A549 (cell line): Measurements from ENCODE around the gene A2ML1. TPM values are rescaled to one million over a fixed set of nuclear protein-coding genes. Genes with fewer than 3 reads are reported as not detected.
A peak's percentile ranks its signal among the peaks of the same experiment; 100 is the strongest.
"Not testable (repeated sequence)": the region's sequence is repeated elsewhere in the genome, so short reads cannot be mapped to it uniquely, and the experiment has no call there.

Experiments used
- ATAC-seq, 2 experiments: fragments of 200-7000 bp in 1 of 2; fragments of >200 bp in 1 of 2; cut with Nextera tagmentation in 1 of 2; cut with Tn5 transposase in 1 of 2; 3 replicates each; pipeline versions ENCODE4 v1.8.0 to v1.9.1; 2018 to 2020; ENCODE audit warnings: mild to moderate bottlenecking in 1 of 2, moderate library complexity in 1 of 2
- CTCF ChIA-PET: fragments of 300-600 bp; sonication (Branson Sonifier 250); formaldehyde crosslinking; extraction: SDS; loops from one replicate; lab custom pipeline; 2021; ENCODE audit warnings: antibody characterized with exemption, inconsistent platforms; lab: Yijun Ruan, JAX
- POLR2A ChIA-PET: fragments of 350-600 bp; formaldehyde crosslinking; extraction: SDS; loops from one replicate; lab custom pipeline; 2021; ENCODE audit warnings: antibody characterized with exemption, inconsistent platforms; lab: Yijun Ruan, JAX
- DNase-seq, 2 experiments: peaks; one replicate each; pipeline versions ENCODE4 v3.0.0 to v3.0.0-alpha.2; 2011 to 2016; ENCODE audit warnings: low read depth in 1 of 2, low spot score in 1 of 2
- FAIRE-seq: peaks from 2 replicates; lab custom pipeline; 2011; peaks lifted over from hg19 to GRCh38; lab: Jason Lieb, UNC
- H3K27ac ChIP-seq, 2 experiments: fragments of >200 bp; sonication (Bioruptor Twin); formaldehyde crosslinking; 3 replicates each; pipeline ENCODE4 v1.5.1; 2016 to 2017
- H3K4me1 ChIP-seq: fragments of >200 bp; sonication (Bioruptor Twin); formaldehyde crosslinking; 3 replicates; pipeline ENCODE4 v1.6.1; 2016
- H3K4me2 ChIP-seq: fragments of >200 bp; sonication (Bioruptor Twin); formaldehyde crosslinking; 3 replicates; pipeline ENCODE4 v1.6.1; 2016
- H3K4me3 ChIP-seq: fragments of >200 bp; sonication (Bioruptor Twin); formaldehyde crosslinking; 3 replicates; pipeline ENCODE4 v1.5.1; 2016
- H3K9me3 ChIP-seq: fragments of >200 bp; sonication (Bioruptor Twin); formaldehyde crosslinking; 3 replicates; pipeline ENCODE4 v1.6.1; 2016
- BHLHE40 ChIP-seq: IDR thresholded peaks from 2 replicates; pipeline ENCODE4 v1.6.1; 2012; ENCODE audit warnings: low read depth, low read length, inconsistent platforms
- CBX2 ChIP-seq: fragments of 200-600 bp; sonication (generic); IDR thresholded peaks from 2 replicates; pipeline ENCODE4 v1.6.1; 2016; ENCODE audit warnings: low read depth, mild to moderate bottlenecking, borderline replicate concordance
- FOSB ChIP-seq: fragments of 250-450 bp; sonication (Bioruptor Pico); IDR thresholded peaks from 2 replicates; pipeline ENCODE4 v1.5.0; 2020; ENCODE audit warnings: mild to moderate bottlenecking, moderate library complexity
- FOXS1 ChIP-seq: fragments of 250-450 bp; sonication (Bioruptor Pico); IDR thresholded peaks from 2 replicates; pipeline ENCODE4 v1.5.0; 2020; ENCODE audit warnings: mild to moderate bottlenecking, moderate library complexity
- HOXA7 ChIP-seq: fragments of 250-450 bp; sonication (Bioruptor Pico); IDR thresholded peaks from 2 replicates; pipeline ENCODE4 v1.5.0; 2020; ENCODE audit warnings: mild to moderate bottlenecking, moderate library complexity
- HOXB13 ChIP-seq: fragments of 250-450 bp; sonication (Bioruptor Pico); IDR thresholded peaks from 2 replicates; pipeline ENCODE4 v1.5.0; 2020; ENCODE audit warnings: low read depth, mild to moderate bottlenecking, moderate library complexity
- JUNB ChIP-seq: fragments of >200 bp; sonication (Bioruptor Twin); formaldehyde crosslinking; IDR thresholded peaks from 2 replicates; pipeline ENCODE4 v1.6.1; 2016
- MAFK ChIP-seq: fragments of 450-650 bp; IDR thresholded peaks from 2 replicates; pipeline ENCODE4 v1.6.1; 2014; ENCODE audit not compliant: partially characterized antibody
- NFE2L2 ChIP-seq: fragments of 150-350 bp; conservative IDR thresholded peaks from 2 replicates; pipeline ENCODE4 v1.6.1; 2014; ENCODE audit warnings: low read length
- PBX3 ChIP-seq: IDR thresholded peaks from 2 replicates; pipeline ENCODE4 v1.6.1; 2012
- PHF8 ChIP-seq: fragments of 200-600 bp; sonication (generic); IDR thresholded peaks from 2 replicates; pipeline ENCODE4 v1.6.1; 2016; ENCODE audit warnings: low read depth, mild to moderate bottlenecking, antibody characterized with exemption, moderate library complexity, borderline replicate concordance
- POLR2A ChIP-seq: IDR thresholded peaks from 2 replicates; pipeline ENCODE4 v1.6.1; 2012; ENCODE audit warnings: mild to moderate bottlenecking, low read length
- POLR2AphosphoS2 ChIP-seq: conservative IDR thresholded peaks from 2 replicates; pipeline ENCODE4 v1.6.1; 2012; ENCODE audit warnings: low read length, improper control_type of control experiment, inconsistent platforms
- RARB ChIP-seq: fragments of 250-450 bp; sonication (Bioruptor Pico); IDR thresholded peaks from 2 replicates; pipeline ENCODE4 v1.8.0; 2021; ENCODE audit warnings: mild to moderate bottlenecking, moderate library complexity
- RCOR1 ChIP-seq: fragments of 150-350 bp; IDR thresholded peaks from 2 replicates; pipeline ENCODE4 v1.6.1; 2014; ENCODE audit warnings: antibody characterized with exemption, low read length, low read depth
- REST ChIP-seq: fragments of 200-600 bp; sonication (generic); IDR thresholded peaks from 2 replicates; pipeline ENCODE4 v1.6.1; 2016; ENCODE audit warnings: antibody characterized with exemption, mild to moderate bottlenecking, moderate library complexity
- RNF2 ChIP-seq: fragments of 200-600 bp; sonication (generic); IDR thresholded peaks from 2 replicates; pipeline ENCODE4 v1.6.1; 2016; ENCODE audit warnings: low read depth, mild to moderate bottlenecking, antibody characterized with exemption, moderate library complexity, borderline replicate concordance
- TFCP2L1 ChIP-seq: fragments of 250-450 bp; sonication (Bioruptor Pico); IDR thresholded peaks from 2 replicates; pipeline ENCODE4 v1.5.0; 2021; ENCODE audit warnings: mild to moderate bottlenecking
- ZFP36 ChIP-seq: fragments of 450-650 bp; IDR thresholded peaks from 2 replicates; pipeline ENCODE4 v1.6.1; 2014; ENCODE audit warnings: borderline replicate concordance; ENCODE audit not compliant: partially characterized antibody
- ZSCAN20 ChIP-seq: fragments of 250-450 bp; sonication (Bioruptor Pico); IDR thresholded peaks from 2 replicates; pipeline ENCODE4 v1.8.0; 2022; ENCODE audit warnings: mild to moderate bottlenecking, moderate library complexity
- WGBS: methylation state at CpG from one replicate; pipeline ENCODE4 v1.1.6; 2017; ENCODE audit errors: missing lambda C conversion rate; 5-methylcytosine and 5-hydroxymethylcytosine counted together
- polyA plus RNA-seq, 4 experiments: library from polyadenylated mRNA; depleted of rRNA in 3 of 4; stranded (reverse); fragments of >200 nt; fragmentation: RNase III in 1 of 4; extraction: RNeasy Plus Mini Kit Qiagen cat#74134 plus additional on column Dnase treatment in 1 of 4; gene quantifications; 2 replicates in 3 of 4; 3 replicates in 1 of 4; pipeline ENCODE4 v1.2.3, GENCODE V29; 2011 to 2017
- TF ChIP-seq, protein P1 (sequence below): fragments of 250-450 bp; sonication (Bioruptor Pico); IDR thresholded peaks from 2 replicates; pipeline ENCODE4 v1.5.0; 2021; ENCODE audit warnings: mild to moderate bottlenecking, moderate library complexity, borderline replicate concordance

A2ML1 gene
- polyA plus RNA-seq, 2 of the 4 experiments (the other 2 are of a cell fraction), result not detected

DNA sequence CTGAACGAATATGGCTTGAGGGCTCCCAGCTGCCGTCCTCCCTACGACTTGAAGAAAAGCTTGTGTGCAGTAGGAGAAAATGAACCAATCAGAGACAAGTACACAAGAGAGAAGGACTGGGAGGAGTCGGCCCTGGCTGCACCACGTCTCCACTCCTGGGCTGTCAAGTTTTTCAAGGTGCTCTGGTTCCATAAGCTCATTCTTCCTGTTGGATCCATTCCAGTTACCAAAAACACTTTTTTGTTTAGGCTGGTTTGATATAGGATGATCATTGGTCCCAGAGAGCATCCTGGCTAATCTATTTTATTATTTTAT, 2.8 kb upstream of the A2ML1 start:
- H3K4me2 ChIP-seq, result no peak overlapping the region
- peak in 1 of 2 experiments; percentile 11 for DNase-seq
- no peak overlapping the region for H3K4me3 ChIP-seq
- CTCF ChIA-PET, result interaction anchor here (2.2 kb wide), 1 partner anchor 71 kb away, joined by 6 read pairs; no protein-coding TSS in a partner anchor
- peak in 1 of 2 experiments; percentile 46; a peak in 2 of 6 replicates for ATAC-seq
- WGBS, result 35% methylated on average over 5 of the region's 5 CpGs
- H3K27ac ChIP-seq, result no peak overlapping the region
- no peaks in the 10 kb centered on the region for H3K4me1 ChIP-seq
- no peaks in the 10 kb centered on the region for H3K9me3 ChIP-seq
- FAIRE-seq, result no peak
- POLR2A ChIA-PET, result no interaction called here
- TF ChIP-seq FOXS1 (CRISPR knock-in tag), result no peak
- TF ChIP-seq RARB (CRISPR knock-in tag), result no peak
- no peak for TF ChIP-seq NFE2L2
- TF ChIP-seq HOXB13 (CRISPR knock-in tag), result no peak
- no peak for TF ChIP-seq FOSB (CRISPR knock-in tag)

DNA sequence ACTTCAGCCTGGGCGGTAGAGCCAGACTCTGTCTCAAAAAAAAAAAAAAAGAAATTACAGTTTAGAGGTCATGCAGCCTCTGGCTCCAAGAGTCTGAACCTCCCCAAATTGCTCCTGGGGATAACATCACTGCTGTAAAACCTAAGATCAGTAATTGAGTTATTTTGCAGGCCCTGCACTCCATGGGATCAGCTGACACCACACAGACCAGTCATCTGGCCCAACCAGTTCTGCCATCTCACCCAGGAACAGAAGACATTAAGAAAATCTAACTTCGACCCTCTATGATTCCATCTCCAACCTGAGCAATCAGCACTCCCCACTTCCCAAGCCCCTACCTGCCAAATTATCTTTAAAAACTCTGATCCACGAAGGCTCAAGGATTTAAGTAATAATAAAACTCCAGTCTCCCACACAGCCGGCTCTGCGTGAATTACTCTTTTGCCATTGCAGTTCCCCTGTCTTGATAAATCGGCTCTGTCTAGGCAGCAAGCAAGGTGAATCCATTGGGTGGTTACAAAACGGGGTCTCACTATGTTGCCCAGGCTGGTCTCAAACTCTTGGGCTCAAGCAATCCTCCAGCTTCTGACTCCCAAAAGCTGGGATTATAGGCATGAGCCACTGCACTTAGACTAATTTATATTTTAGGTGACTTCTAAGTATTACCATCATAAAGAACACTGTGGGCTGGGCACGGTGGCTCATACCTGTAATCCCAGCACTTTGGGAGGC, 1.6 kb upstream of the A2ML1 start:
- FAIRE-seq, H3K4me2 ChIP-seq, H3K27ac ChIP-seq, H3K9me3 ChIP-seq, H3K4me1 ChIP-seq, DNase-seq, H3K4me3 ChIP-seq, ATAC-seq, POLR2A ChIA-PET: not testable (repeated sequence)
- CTCF ChIA-PET, result interaction anchor here (0.6 kb wide), 2 partner anchors 30 to 163 kb away, joined by 3 to 5 read pairs; no protein-coding TSS in a partner anchor
- WGBS, result 51% methylated on average over 7 of the region's 8 CpGs

GRCh38 chr12:8821591-8821990, 830 bp upstream of the A2ML1 start:
- ChIA-PET POLR2A (no interaction called here), CTCF (interaction anchor here (0.7 to 1.0 kb wide), 4 partner anchors 23 to 124 kb away, joined by 3 read pairs; no protein-coding TSS in a partner anchor)
- no peak overlapping the region for H3K27ac ChIP-seq
- no peaks in the 10 kb centered on the region for H3K4me1 ChIP-seq
- H3K9me3 ChIP-seq, result peaks cover 13% of the 10 kb centered on the region; the same call in 2 of the 3 replicates
- no peak overlapping the region for H3K4me2 ChIP-seq
- DNase-seq, result no peak
- TF ChIP-seq ZSCAN20 (CRISPR knock-in tag) (no peak), REST (no peak), ZFP36 (no peak), PHF8 (no peak), RNF2 (no peak), PBX3 (no peak), CBX2 (no peak), BHLHE40 (no peak), POLR2A (no peak), RCOR1 (no peak), POLR2AphosphoS2 (no peak), NFE2L2 (no peak), HOXA7 (CRISPR knock-in tag) (no peak), JUNB (no peak), TFCP2L1 (CRISPR knock-in tag) (no peak), MAFK (no peak)
- TF ChIP-seq, protein P1, sequence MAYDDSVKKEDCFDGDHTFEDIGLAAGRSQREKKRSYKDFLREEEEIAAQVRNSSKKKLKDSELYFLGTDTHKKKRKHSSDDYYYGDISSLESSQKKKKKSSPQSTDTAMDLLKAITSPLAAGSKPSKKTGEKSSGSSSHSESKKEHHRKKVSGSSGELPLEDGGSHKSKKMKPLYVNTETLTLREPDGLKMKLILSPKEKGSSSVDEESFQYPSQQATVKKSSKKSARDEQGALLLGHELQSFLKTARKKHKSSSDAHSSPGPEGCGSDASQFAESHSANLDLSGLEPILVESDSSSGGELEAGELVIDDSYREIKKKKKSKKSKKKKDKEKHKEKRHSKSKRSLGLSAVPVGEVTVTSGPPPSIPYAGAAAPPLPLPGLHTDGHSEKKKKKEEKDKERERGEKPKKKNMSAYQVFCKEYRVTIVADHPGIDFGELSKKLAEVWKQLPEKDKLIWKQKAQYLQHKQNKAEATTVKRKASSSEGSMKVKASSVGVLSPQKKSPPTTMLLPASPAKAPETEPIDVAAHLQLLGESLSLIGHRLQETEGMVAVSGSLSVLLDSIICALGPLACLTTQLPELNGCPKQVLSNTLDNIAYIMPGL, result no peak
- H3K4me3 ChIP-seq, result no peak overlapping the region
- WGBS, result 38% methylated on average over 3 of the region's 3 CpGs
- no peak for FAIRE-seq
- ATAC-seq, result no peak
